AML-193 (cell line): Measurements from ENCODE around the gene PASK.

ENCODE experiments used
- DNase-seq, 2 experiments: peaks; one replicate each; lab custom pipeline; 2025; lab: John Stamatoyannopoulos, UW

Gene PASK

GRCh38 chr2:241064802-241065354, 84.4 kb downstream of the PASK start:
- DNase-seq = no peak

- no peak for DNase-seq
These were observed 85.1 kb downstream of the PASK start for GRCh38 chr2:241064008-241064801.

- DNase-seq = no peak
These were observed 85.7 kb downstream of the PASK start for GRCh38 chr2:241063587-241063986.

- no peak for DNase-seq
These were observed 86.2 kb downstream of the PASK start for GRCh38 chr2:241063093-241063551.

- DNase-seq = no peak
These were observed 86.7 kb downstream of the PASK start for GRCh38 chr2:241062389-241063092.

- DNase-seq = no peak
These were observed 88.0 kb downstream of the PASK start for GRCh38 chr2:241061275-241061674.
